GM19239 (cell line): ENCODE measurements around the gene PCK2.

Experiments used
- DNase-seq: peaks from one replicate; pipeline ENCODE4 v3.0.0; 2011; ENCODE audit warnings: low spot score; ENCODE audit not compliant: insufficient read length
- FAIRE-seq: peaks from 2 replicates; lab custom pipeline; 2011; peaks lifted over from hg19 to GRCh38; lab: Jason Lieb, UNC

Gene PCK2

DNA sequence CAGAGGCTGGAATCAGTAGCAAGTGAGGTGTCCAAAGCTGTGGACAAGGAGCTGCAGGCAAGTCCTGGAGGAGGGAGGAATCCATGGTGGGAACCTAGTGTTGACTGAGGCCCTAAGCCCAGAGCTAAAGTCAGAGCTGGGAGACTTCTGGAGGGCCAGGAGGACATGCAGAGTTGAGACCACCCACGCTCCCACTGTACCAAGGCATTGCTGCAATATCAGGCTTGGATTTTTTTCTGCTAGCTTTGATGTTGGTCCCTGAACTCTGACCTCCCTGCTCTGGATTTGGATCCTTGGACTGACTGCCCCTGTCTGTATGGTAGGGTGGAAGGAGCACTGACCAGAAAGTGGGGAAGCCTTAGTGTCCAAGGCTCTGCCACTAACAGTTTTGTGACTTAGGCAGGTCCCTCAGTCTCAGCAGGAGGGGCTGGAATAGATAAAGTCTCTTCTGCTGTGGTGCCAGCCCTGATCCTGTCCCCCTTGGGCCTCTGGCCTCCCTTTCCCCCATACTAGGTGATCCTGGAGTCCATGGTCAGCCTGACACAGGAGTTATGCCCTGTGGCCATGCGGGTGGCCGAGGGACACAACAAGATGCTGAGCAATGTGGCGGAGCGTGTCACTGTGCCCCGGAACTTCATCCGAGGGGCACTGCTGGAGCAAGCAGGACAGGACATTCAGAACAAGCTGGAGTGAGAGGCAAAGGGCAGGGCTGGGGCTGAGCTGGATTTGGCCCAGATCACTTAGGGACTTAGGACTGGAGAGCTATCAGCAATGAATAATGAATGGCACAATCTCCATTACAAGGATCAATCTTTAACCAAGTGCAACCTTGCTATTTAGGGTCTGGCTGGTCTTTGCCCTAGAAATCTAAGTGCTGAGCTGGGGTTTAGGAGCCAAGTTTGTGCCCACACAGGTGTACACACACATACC is 32.9 kb upstream of the PCK2 start:
- FAIRE-seq = no peak
- no peak for DNase-seq

DNA sequence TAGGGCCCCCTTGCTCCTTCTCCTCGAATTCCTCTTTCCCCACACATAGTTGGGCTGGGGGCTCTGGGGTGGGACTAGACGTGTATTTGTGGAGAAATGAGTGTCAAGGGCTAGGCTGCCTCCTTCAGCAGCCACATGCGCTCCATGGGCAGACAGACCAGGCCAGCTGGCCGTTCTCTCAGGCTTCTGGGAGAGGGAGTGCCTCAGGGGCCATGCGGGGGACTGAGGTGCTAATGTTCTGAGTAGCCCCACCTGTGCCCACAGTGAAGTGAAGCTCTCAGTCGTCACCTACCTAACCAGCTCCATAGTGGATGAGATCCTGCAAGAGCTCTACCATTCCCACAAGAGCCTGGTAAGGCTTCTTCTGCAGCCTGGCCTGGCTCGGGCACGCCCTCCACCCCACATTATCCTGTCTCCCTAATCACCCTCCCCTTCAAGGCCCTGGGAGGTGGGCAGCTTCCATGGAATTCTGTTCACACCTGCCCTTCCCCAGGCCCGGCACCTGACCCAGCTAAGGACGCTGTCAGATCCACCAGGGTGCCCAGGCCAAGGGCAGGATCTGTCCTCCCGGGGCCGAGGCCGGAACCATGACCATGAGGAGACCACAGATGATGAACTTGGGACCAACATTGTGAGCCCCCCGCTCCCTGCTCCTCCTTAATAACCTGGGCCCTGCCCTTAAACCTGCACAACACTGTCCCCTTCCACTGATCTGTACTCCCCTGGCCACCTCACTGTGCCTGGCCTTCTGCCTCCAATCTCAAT is 31.7 kb upstream of the PCK2 start:
- DNase-seq (no peak), FAIRE-seq (no peak)

DNA sequence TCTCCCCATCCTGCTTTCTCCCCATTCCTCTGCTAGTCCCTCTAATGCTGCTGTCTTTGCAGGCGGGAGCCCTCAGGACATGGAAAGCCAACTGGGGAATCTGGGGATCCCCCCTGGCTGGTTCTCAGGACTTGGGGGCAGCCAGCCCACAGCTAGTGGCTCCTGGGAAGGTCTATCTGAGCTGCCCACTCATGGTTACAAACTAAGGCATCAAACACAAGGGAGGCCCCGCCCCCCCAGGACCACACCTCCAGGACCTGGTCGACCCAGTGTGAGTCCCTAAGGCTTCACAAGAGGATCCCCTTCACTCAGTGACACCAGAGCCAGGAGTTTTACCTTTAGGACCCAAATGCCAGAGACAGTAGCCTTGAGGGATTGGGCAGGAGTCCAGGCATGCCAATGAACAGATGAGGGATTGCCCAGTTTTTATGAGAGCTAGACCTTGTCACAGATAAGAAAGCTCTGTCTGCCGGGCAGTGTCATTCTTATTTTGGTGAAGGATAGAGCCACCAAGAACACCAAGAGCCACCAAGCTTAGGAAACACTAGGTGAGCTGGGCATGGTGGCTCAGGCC is 30.8 kb upstream of the PCK2 start:
- FAIRE-seq = no peak

DNA sequence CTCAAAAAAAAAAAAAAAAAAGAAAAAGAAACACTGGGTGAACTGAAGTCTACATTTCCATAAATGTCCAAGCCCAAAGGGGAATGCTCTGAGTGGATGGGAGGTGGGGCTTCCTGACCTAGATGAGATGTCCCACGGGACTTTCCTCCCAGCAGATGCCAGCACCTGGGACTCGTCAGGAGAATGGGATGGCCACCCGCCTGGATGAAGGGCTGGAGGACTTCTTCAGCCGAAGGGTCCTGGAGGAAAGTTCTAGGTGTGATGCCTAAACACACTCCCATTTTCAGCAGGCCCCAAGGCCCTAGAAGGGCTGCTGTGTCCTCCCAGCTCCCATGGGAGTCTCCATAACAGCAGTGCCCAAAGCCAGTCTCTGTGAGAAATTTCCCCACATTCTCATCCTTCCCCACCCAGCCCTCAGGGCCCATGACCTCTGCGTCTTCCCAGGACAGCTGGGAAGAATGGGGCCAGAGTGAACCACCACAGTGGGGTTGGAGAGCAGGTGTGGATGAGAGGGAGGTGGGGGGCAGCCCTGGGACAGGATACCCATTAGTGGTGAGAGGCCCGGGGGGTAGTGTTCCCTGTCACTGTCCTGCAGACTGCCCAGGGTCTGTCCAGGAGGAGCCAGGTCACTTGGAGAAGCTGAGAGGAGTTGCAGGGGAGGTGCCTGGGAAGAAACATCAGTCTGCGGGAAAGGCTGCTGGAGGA is 29.9 kb upstream of the PCK2 start:
- DNase-seq (no peak), FAIRE-seq (no peak)

More for the DNA sequence above, 30.8 kb upstream of the PCK2 start:
- DNase-seq = no peak

DNA sequence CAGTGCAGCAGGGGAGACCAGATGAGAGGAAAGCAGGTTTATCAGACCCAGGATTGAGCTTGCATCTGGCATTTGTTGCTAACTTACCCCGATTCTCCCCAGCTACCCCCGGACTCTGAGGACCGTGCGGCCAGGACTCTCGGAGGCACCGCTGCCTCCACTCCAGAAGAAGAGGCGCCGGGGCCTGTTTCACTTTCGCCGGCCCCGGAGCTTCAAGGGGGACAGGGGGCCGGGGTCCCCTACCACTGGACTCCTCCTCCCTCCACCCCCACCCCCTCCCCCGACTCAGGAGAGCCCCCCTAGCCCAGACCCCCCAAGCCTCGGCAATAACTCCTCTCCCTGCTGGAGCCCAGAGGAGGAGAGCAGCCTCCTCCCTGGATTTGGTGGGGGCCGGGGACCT is 29.3 kb upstream of the PCK2 start:
- no peak for FAIRE-seq
- DNase-seq = no peak

DNA sequence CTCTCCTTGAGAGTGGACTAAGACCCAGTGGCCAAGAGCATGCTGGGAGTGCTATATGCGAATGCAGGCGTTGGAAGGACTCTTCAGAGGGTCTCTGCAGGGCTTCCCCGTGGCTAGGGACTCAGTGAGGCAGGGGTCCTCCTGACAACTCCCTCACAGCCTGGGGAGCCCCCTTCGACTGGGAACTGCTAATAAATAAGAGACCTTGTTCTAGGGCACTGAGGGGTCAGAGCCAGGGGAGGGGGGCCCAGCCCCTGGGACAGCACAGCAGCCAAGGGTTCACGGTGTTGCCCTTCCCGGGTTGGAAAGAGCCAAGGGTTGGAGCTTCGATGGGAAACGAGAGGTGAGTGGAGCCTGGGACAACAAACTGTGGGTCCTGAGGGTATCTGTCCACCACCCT is 28.7 kb upstream of the PCK2 start:
- FAIRE-seq (no peak), DNase-seq (no peak)

DNA sequence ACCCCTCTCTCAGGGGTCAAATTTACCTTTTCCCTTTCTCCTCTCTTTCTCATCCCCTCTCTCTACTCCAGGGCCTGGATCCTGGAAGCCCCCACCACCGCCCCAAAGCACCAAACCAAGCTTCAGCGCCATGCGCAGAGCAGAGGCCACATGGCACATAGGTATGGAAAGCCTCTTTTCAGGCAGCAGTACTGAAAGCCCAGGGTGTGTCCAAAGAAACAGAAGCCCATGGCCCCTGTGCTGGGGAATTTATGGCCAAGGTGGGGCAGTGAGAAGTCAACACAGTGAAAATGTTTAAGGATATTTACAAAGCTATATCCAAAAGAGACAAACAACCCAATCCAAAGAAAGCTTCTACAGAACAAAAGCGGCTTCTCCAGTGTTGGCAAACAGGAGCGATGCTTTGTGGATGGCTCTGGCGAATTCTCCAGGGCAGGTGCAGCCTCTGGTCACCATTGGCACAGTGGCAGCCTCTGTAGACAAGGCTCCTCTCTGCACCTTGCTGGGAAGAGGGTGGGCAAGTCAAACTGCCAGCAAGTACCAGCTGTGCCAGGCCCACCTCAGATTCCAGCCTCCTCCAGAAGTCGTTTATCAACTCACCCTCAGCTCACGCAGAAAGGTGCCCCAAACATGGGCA is 27.5 kb upstream of the PCK2 start:
- DNase-seq = no peak
- FAIRE-seq = no peak

DNA sequence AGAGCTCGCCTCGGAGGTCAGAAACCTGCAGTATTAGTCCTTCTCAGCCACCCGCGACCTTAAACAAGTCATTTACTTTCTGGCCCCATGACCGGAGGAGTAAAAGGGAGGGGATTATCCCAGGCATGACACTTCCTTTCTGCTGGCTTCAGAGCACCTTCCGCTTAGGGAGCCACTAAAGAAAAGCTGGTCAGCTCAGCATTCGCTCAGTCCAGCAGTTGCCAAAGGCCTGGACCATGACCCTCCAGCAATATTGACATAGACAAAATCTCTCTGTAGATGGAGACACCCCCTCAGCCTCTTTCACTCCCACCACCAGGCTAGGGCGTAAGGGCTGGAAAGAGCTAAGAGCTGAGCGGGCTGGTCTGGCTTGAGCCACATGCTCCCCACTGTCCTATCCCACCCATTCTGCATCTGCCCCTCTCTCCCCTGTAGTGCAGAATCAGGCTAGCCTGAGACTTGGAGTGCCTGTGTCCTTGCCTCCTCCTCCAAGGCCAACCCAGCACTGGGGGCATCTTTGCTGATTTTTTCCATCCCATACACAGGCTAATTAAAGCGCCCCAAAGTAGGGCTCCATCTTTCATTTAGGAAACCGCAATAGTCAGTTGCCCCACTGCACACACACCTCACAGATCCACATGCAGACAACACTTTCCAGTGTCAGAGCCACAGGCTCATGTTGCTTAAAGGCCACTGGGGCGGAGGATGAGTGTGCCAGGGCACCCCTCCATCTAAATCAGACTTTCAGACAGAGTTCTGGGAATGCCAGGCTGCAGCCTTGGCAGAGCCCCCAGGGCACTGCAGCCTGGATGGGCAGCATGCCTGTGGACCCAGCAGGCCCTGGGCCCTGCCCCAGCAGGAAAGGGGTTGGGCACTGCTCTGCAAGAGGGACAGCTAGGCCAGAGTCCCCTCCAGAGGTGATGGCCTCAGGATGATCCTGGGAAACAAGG is 26.7 kb upstream of the PCK2 start:
- DNase-seq (no peak), FAIRE-seq (no peak)

DNA sequence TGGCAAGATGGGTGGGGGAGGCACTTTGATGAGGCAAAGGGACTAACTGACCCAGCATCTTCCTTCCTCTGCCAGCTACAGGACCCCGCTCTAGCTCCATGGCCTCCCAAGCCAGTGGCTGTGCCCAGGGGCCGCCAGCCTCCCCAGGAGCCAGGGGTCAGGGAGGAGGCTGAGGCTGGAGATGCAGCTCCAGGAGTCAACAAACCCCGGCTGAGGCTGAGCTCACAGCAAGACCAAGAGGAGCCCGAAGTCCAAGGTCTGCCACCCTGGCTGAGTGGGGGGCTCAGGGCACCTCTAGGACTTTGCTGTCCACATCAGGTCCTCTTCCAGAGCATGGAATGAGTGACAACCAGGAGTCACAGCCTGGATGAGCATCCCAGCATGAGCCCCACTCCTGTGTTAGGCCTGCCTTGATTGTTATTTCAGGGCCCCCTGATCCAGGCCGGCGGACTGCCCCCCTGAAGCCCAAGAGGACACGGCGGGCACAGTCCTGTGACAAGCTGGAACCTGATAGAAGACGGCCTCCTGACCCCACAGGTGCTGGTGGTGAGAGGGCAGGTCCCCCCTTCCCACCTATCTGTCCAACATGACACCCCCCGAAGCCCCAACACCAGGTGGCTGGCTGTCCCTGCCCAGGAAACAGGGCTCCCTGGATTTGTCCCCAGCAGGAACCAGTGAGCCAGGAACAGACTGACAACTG is 25.2 kb upstream of the PCK2 start:
- DNase-seq (no peak), FAIRE-seq (no peak)

DNA sequence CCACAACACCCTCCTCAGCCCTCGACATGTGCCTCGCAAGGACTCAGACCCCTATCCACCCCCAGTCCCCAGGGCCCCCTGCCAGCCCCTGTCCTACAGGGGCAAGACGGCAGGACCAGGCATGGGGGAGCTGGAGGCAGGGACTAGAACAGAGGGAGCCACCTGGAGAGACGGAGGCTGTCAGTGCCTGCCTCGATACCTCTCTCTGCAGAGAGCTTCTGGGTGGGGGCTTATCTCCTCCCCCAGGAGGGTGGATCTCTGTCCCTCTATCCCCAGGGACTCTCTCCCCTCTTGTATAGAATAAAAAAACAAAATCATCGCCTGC is 24.7 kb upstream of the PCK2 start:
- DNase-seq = no peak
- FAIRE-seq = no peak

DNA sequence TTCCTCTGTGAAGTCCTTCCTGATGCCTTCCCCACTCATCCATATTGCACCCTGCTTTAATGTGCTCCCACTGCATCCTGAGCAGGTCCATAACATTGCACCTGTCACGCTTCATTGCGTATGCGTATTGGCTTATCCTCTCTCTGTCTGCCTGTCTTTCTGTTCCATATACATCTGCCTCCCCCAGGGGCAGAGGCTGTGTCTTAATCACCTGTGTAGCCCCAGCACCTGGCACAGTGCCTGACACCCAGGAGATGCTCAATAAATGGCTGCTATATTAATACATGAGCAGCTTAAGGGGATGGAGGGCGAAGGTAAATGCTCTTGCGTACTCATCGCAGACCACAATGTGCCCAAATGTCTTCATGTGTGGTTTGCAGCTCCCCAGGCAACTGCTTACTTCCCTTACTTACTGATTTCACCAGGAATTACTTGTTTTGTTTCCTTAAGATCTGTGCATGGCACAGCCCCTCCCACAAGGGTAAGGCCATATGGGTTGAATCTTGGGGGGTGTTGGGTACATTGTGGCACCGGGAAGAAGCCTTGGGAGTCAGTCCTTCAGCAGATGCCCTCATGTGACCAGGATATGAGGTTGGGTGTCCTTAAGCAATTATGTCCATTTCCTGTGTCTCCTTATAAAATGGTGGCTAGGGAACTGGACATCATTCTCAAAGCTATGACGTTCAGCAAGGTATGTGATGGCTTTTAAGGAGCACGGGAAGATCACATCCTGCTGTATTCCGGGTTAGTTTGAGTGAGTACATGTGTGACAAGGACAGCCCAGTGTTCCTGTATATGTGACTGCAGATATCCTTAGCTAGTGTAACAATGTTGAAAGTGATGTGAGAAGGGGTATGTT is 23.6 kb upstream of the PCK2 start:
- FAIRE-seq (no peak), DNase-seq (no peak)

DNA sequence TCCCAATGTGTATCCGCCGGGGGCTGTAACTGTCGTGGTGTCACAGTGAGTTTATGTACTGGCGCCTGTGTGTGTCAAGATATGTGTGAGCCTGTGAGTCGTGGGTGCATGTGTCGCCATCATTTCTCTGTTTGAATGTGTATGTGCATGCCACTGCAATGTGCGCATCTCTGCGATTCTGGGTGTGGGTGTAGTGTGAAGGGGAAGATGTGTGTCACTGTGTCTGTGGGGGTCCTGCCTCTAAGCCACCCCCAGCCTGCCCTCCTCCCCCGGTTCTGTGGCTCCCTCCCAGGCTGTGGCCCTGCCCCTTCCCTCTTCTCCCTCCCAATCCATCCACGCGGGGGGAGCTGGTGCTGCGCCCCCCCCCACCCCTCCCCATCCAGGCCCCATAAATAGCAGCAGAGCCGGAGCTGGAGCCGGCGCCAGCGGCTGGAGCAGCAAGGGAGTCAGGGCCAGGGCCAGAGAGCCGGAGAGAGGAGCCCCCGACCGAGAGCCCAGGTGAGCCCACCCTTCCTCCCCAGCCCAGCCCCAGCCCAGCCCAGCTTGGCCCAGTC is 22.9 kb upstream of the PCK2 start, which contains the start of gene CPNE6:
CPNE6 (plus strand) TSS at position 419 of the 554 bp plus-strand sequence. CDS start 1,375 bp downstream, outside the sequence.
- DNase-seq = no peak
- FAIRE-seq = no peak

DNA sequence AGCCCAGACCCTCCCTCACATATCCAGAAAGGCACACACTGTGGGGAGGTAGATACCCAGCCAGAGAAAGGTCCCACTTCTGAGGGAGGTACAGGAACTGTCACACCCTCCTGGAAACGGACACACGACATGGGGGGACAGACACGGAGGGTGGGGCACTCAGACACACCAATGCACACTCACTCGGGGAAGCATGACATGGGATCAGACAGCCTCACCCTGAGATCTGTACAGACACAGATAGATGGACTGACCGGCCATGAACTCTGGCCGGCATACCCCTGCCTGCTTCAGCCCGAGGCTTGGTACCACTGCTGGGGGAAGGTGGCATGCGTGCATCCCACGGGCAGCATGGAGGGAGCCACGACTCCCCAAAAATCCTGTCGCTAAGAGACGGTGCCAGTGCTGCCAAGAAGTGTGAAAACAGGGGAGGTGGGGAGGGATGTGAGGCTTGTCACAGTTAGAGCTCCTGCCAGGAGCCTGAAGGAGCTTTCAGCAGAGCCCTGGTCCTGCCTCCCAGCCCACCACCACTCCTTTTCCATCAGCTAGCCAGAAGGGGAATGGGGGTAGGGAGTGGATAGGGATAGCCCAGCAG is 22.2 kb upstream of the PCK2 start:
- FAIRE-seq (no peak), DNase-seq (no peak)

DNA sequence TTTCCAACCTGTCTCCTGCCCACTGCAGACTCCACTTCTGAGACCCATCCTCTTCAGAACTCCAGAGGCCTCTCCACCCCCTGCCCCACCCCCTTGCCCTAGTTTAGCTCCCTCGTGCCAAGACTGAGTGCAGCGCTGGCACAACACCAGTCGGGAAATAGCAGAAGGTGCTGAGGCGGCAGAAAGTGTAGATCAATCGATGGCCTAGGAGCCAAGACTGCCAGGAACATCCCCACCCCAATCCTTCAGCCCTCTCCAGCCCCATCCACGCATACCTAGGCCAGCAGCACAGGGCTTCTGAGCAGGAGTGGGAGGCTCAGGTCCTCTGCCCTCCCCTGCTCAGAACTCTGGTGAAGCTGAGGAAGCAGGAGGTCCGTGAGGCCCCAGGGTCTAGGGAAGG is 21.7 kb upstream of the PCK2 start:
- DNase-seq = no peak
- FAIRE-seq = no peak

DNA sequence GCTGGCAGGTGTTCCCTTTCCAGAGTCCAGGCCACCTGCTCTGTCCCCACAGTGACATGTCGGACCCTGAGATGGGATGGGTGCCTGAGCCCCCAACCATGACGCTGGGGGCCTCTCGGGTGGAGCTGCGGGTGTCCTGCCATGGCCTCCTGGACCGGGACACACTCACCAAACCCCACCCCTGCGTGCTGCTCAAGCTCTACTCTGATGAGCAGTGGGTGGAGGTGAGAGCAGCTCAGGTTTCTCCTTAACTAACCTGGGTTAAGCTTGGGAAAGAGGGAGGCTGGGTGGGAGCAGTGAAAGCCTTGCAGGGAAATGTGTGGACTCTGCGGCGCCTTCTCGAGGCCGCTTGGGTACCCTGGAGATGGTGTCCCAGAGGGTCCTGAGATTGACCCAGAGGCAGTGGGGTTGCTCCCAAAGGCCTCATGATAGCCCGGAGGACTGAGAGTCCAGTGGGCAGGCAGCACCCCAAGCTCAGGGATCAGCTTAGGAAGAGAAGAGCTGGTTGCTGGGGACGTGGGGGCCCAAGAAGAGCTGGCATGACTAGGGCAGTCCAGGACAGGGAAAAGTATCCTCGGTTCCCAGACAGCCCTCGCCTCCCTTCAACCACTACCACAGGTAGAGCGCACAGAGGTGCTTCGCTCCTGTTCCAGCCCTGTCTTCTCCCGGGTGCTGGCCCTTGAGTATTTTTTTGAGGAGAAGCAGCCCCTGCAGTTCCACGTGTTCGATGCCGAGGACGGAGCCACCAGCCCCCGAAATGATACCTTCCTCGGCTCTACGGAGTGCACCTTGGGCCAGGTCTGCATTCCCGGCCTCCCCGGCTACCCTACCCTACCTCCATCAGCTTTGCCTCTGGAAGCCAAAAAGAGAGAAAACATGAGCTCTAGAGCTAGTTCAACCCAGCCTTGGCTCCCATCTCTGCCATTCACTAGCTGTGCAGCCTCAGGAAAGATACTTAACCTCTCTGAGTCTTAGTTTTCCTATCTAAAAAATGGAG is 20.9 kb upstream of the PCK2 start:
- no peak for FAIRE-seq
- DNase-seq = no peak
